K562 (cell line): ENCODE results near the gene OR5AU1. TPM values are rescaled to one million over a fixed set of nuclear protein-coding genes. Genes with fewer than 3 reads are reported as not detected.
A peak's percentile ranks its signal among the peaks of the same experiment; 100 is the strongest.

Experiments used
- ATAC-seq: fragments of 200-7000 bp; cut with Tn5 transposase; 3 replicates; pipeline ENCODE4 v1.9.1; 2020; ENCODE audit warnings: moderate library complexity
- BruUV-seq: library from RNA; stranded (reverse); fragments of 400-500 nt; replicated peaks from 2 replicates; lab custom pipeline; 2021; lab: Mats Ljungman, UMichigan
- CTCF ChIA-PET: fragments of 300-600 bp; formaldehyde crosslinking; extraction: SDS; loops from one replicate; lab custom pipeline; 2021; ENCODE audit warnings: low intra/inter-chr PET ratio; lab: Yijun Ruan, JAX
- POLR2A ChIA-PET: fragments of 300-600, 350-650 bp; sonication (Branson Sonifier 250); formaldehyde crosslinking; extraction: SDS; loops from one replicate; lab custom pipeline; 2021; ENCODE audit warnings: antibody characterized with exemption, inconsistent platforms; lab: Yijun Ruan, JAX
- DNase-seq, 4 experiments: peaks; one replicate each; pipeline versions ENCODE4 v3.0.0 to v3.0.0-alpha.2; 2011 to 2018; ENCODE audit warnings: low spot score in 3 of 4, mixed read lengths in 3 of 4; ENCODE audit errors: extremely low read depth in 1 of 4
- FAIRE-seq: peaks from 2 replicates; lab custom pipeline; 2011; peaks lifted over from hg19 to GRCh38; lab: Jason Lieb, UNC
- H2AFZ ChIP-seq: 2 replicates; pipeline ENCODE4 v1.6.0; 2011; ENCODE audit warnings: low read depth, low read length, control low read depth, inconsistent platforms
- H3K27ac ChIP-seq: fragments of 200-600 bp; 3 replicates; pipeline ENCODE4 v1.8.0; 2011; ENCODE audit warnings: low read depth, mild to moderate bottlenecking, control low read depth, inconsistent platforms, low read length, moderate library complexity, mixed read lengths; ENCODE audit errors: extremely low read depth
- H3K27me3 ChIP-seq, 2 experiments: fragments of 300-600 bp in 1 of 2; 2 replicates in 1 of 2; 3 replicates in 1 of 2; pipeline versions ENCODE4 v1.6.0 to v1.8.0; 2011; ENCODE audit warnings: inconsistent platforms in 2 of 2, low read length in 2 of 2, mild to moderate bottlenecking in 1 of 2, mixed read lengths in 1 of 2, moderate library complexity in 1 of 2; ENCODE audit not compliant: control insufficient read depth in 2 of 2, insufficient read depth in 2 of 2
- H3K36me3 ChIP-seq: fragments of 300-600 bp; 3 replicates; pipeline ENCODE4 v1.8.0; 2011; ENCODE audit warnings: mild to moderate bottlenecking, low read length, inconsistent platforms; ENCODE audit not compliant: control insufficient read depth, insufficient read depth
- H3K4me1 ChIP-seq, 2 experiments: fragments of 200-600 bp in 1 of 2; replicated peaks in 1 of 2; 2 replicates in 1 of 2; 3 replicates in 1 of 2; pipeline versions ENCODE4 v1.5.1 to v1.8.0; 2011; ENCODE audit warnings: inconsistent platforms in 2 of 2, low read length in 2 of 2, mild to moderate bottlenecking in 1 of 2, mixed read lengths in 1 of 2, moderate library complexity in 1 of 2; ENCODE audit not compliant: control insufficient read depth in 2 of 2, insufficient read depth in 2 of 2
- H3K4me2 ChIP-seq: 2 replicates; pipeline ENCODE4 v1.6.1; 2011; ENCODE audit warnings: low read length, control low read depth, inconsistent platforms, mixed read lengths; ENCODE audit not compliant: insufficient read depth
- H3K4me3 ChIP-seq: fragments of 200-600 bp; sonication (generic), shearing (Covaris generic); 2 replicates; pipeline ENCODE4 v1.5.1; 2016; ENCODE audit warnings: control low read depth, inconsistent platforms
- H3K79me2 ChIP-seq: fragments of 200-600 bp; 3 replicates; pipeline ENCODE4 v1.8.0; 2011; ENCODE audit warnings: low read length, inconsistent platforms; ENCODE audit not compliant: control insufficient read depth, insufficient read depth
- H3K9ac ChIP-seq, 2 experiments: 2 replicates each; pipeline versions ENCODE4 v1.6.0 to v1.6.1; 2011; ENCODE audit warnings: low read depth in 2 of 2, low read length in 2 of 2, control low read depth in 1 of 2, inconsistent platforms in 1 of 2, mild to moderate bottlenecking in 1 of 2, mixed read lengths in 1 of 2; ENCODE audit not compliant: insufficient read depth in 1 of 2
- H3K9me1 ChIP-seq: one replicate; pipeline ENCODE4 v1.6.0; 2011; ENCODE audit warnings: inconsistent platforms, mild to moderate bottlenecking, low read length, moderate library complexity; ENCODE audit not compliant: control insufficient read depth, insufficient read depth
- H3K9me3 ChIP-seq: replicated peaks from 2 replicates; pipeline ENCODE4 v1.5.1; 2011; ENCODE audit warnings: low read depth, low read length, inconsistent platforms; ENCODE audit not compliant: control insufficient read depth, insufficient read depth
- H4K20me1 ChIP-seq: replicated peaks from 2 replicates; pipeline ENCODE4 v1.6.1; 2011; ENCODE audit warnings: low read length, inconsistent platforms, mixed read lengths; ENCODE audit not compliant: control insufficient read depth, insufficient read depth
- POLR2AphosphoS5 ChIP-seq: IDR thresholded peaks from 2 replicates; pipeline ENCODE4 v1.6.1; 2011; ENCODE audit warnings: mild to moderate bottlenecking, low read depth, low read length, moderate library complexity; ENCODE audit not compliant: control insufficient read depth, insufficient read depth
- POLR2H ChIP-seq: IDR thresholded peaks from 2 replicates; pipeline ENCODE4 v1.6.1; 2016; ENCODE audit warnings: missing genetic modification characterization, low read depth, mild to moderate bottlenecking, control low read depth, missing compliant biosample characterization, moderate library complexity
- WGBS: fragments of 100-300 bp; shearing (Covaris generic); methylation state at CpG from one replicate; pipeline ENCODE4 v1.1.6; 2016; ENCODE audit warnings: low coverage, mixed read lengths; ENCODE audit not compliant: insufficient coverage; ENCODE audit errors: missing lambda C conversion rate; 5-methylcytosine and 5-hydroxymethylcytosine counted together
- in situ Hi-C: fragments of 300-500 bp; cut with MboI; formaldehyde crosslinking; loops from 4 replicates; pipeline ENCODE4 v1.15.0; 2018; ENCODE audit warnings: inconsistent platforms, mixed read lengths
- intact Hi-C: fragments of 100-400 bp; cut with micrococcal nuclease; formaldehyde crosslinking; loops from 2 replicates; pipeline ENCODE4 v1.14.2; 2022
- polyA plus RNA-seq, 8 experiments: library from polyadenylated mRNA; depleted of rRNA in 4 of 8; stranded (reverse) in 5 of 8; unstranded in 3 of 8; fragments of >200 nt; fragmentation: Nextera tagmentation in 2 of 8; fragmentation: Illumina TruSeq in 1 of 8; extraction: Ambion mirVana in 2 of 8; extraction: Trizol in 1 of 8; gene quantifications; 2 replicates each; pipeline versions ENCODE4 v1.2.1 to v1.2.3, GENCODE V29; 2011 to 2014; ENCODE audit warnings: inconsistent platforms in 1 of 8, missing spikeins in 1 of 8
- total RNA-seq, 7 experiments: library from RNA; depleted of rRNA in 6 of 7; stranded (reverse); fragments of >200 nt in 6 of 7; fragmentation: Illumina TruSeq in 2 of 7; extraction: Trizol in 2 of 7; gene quantifications; 2 replicates each; pipeline versions ENCODE4 v1.2.1 to v1.2.3, GENCODE V29; 2011 to 2021; ENCODE audit warnings: low replicate concordance in 1 of 7
- TF ChIP-seq, protein P1 (sequence below): IDR thresholded peaks from 2 replicates; pipeline ENCODE4 v1.6.1; 2011; ENCODE audit warnings: borderline replicate concordance, low read depth, mild to moderate bottlenecking, moderate library complexity, low read length; ENCODE audit not compliant: insufficient read depth, poor library complexity, severe bottlenecking
- TF ChIP-seq, protein P2 (sequence below): sonication (generic); IDR thresholded peaks from 2 replicates; pipeline ENCODE4 v1.6.1; 2016

OR5AU1 gene
- total and polyA plus RNA-seq, 9 of the 15 experiments (the other 6 are each of a cell fraction or from before 2014, with no cell fraction given), result not detected

DNA sequence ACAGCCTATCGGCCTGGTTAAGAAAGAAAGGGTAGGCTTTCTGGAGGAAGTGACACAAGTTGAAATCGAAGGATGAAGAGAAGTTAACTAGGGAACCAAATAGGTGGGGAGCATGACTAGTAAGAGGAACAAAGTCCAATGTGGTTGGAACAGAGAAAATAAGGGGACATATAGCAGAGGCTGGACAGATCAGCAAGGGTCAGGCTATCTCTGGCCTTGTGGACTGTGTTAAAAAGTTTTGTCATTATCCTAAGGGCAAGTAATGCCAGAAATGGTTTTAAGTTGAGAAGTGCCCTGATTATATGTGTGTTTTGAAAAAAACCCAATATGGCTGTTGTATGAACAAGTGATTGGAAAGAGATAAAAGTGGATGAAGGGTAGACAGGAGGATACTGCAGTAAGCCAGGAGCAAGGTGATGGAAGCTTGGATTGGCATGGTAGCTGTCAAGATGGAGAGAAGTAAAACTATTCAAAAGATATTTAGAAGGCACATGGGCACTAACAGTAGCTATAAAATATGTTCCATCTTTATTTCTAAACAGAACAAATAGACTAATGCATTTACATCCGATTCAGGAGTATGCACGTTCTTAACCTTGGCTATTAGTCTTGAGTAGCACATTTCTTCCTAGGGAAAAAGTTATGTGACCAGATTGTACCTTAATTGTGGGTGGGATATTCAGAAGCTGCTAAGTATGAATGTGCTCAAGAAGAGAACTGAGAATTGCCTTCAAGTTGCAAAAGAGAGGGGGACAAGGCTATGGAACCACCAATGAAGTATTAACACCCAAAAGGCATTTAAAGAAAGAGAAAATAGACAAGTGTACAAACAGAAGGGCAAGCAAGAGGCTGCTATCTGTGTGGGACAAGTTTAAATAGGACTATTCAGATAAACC, 46.8 kb upstream of the OR5AU1 start:
- CTCF ChIA-PET, result no interaction called here
- in situ Hi-C loops, result no loop called here

More for the DNA sequence above, 46.8 kb upstream of the OR5AU1 start:
- intact Hi-C loops, result no loop called here
- no peaks in the 10 kb centered on the region; the same call in 2 of the 3 replicates for H3K79me2 ChIP-seq
- H3K27ac ChIP-seq, result no peak overlapping the region
- H3K27me3 ChIP-seq, result no peaks in the 10 kb centered on the region
- DNase-seq (no peak), FAIRE-seq (no peak), ATAC-seq (no peak)
- H2AFZ ChIP-seq, result no peak overlapping the region
- no peak overlapping the region for H3K4me3 ChIP-seq
- TF ChIP-seq POLR2AphosphoS5 (0 out of 2 replicates have a peak, but pooled peaks have one; percentile 8), POLR2H (0 out of 2 replicates have a peak, but pooled peaks have one; percentile 7)
- TF ChIP-seq, protein P1, sequence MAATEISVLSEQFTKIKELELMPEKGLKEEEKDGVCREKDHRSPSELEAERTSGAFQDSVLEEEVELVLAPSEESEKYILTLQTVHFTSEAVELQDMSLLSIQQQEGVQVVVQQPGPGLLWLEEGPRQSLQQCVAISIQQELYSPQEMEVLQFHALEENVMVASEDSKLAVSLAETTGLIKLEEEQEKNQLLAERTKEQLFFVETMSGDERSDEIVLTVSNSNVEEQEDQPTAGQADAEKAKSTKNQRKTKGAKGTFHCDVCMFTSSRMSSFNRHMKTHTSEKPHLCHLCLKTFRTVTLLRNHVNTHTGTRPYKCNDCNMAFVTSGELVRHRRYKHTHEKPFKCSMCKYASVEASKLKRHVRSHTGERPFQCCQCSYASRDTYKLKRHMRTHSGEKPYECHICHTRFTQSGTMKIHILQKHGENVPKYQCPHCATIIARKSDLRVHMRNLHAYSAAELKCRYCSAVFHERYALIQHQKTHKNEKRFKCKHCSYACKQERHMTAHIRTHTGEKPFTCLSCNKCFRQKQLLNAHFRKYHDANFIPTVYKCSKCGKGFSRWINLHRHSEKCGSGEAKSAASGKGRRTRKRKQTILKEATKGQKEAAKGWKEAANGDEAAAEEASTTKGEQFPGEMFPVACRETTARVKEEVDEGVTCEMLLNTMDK, result no peak
- TF ChIP-seq, protein P2, sequence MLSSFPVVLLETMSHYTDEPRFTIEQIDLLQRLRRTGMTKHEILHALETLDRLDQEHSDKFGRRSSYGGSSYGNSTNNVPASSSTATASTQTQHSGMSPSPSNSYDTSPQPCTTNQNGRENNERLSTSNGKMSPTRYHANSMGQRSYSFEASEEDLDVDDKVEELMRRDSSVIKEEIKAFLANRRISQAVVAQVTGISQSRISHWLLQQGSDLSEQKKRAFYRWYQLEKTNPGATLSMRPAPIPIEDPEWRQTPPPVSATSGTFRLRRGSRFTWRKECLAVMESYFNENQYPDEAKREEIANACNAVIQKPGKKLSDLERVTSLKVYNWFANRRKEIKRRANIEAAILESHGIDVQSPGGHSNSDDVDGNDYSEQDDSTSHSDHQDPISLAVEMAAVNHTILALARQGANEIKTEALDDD, result peak; percentile 41; the same call in 1 of the 2 replicates
- no peak overlapping the region for H3K9ac ChIP-seq
- WGBS, result 46% methylated on average over 4 of the region's 4 CpGs
- POLR2A ChIA-PET, result interaction anchor here (0.5 to 3.8 kb wide), 4 partner anchors 10 to 188 kb away, joined by 3 to 20 read pairs (median 3); no protein-coding TSS in a partner anchor
- H4K20me1 ChIP-seq, result no peaks in the 10 kb centered on the region
- H3K36me3 ChIP-seq, result peaks cover 28% of the 10 kb centered on the region
- H3K4me2 ChIP-seq, result no peak overlapping the region
- no peaks in the 10 kb centered on the region for H3K4me1 ChIP-seq
- TSS peak; percentile 5 for BruUV-seq
- H3K9me1 ChIP-seq, result no peaks in the 10 kb centered on the region
- no peaks in the 10 kb centered on the region for H3K9me3 ChIP-seq
